ENCODE results near the gene EYS. TPM values are rescaled to one million over a fixed set of nuclear protein-coding genes. Genes with fewer than 3 reads are reported as not detected.

Gene EYS
- total and polyA plus RNA-seq, 2 of the 8 experiments (the other 6 are each of a cell fraction or from before 2014, with no cell fraction given) = 0.05 to 0.13 TPM

GRCh38 chr6:64874776-64875175 is 832.2 kb downstream of the EYS start:
- CTCF ChIA-PET (ENCODE audit: partially characterized antibody) = no interaction called here
- no peak for FAIRE-seq
- H2BK20ac ChIP-seq (ENCODE audit: low read length) = no peak overlapping the region
- TF ChIP-seq SIRT6 (IDR thresholded peaks at IDR 0.05; ENCODE audit: low read length) (no peak), SIN3A (conservative IDR thresholded peaks at IDR 0.05 in 1 of 2, IDR thresholded peaks at IDR 0.05 in 1 of 2; ENCODE audit: low read depth in 1 of 2, low read length in 2 of 2) (no peak), RFX5 (IDR thresholded peaks at IDR 0.05; ENCODE audit: borderline replicate concordance, low read depth, low read length) (no peak), SP4 (IDR thresholded peaks at IDR 0.05; ENCODE audit: low read length) (no peak), SIX5 (IDR thresholded peaks at IDR 0.05; ENCODE audit: low read depth, low read length) (no peak), BRCA1 (IDR thresholded peaks at IDR 0.05; ENCODE audit: low read depth, low read length) (no peak), TBP (IDR thresholded peaks at IDR 0.05; ENCODE audit: low read depth, low read length) (no peak), ZNF274 (IDR thresholded peaks at IDR 0.05; ENCODE audit: borderline replicate concordance, extremely low read depth, low read length) (no peak), KDM1A (IDR thresholded peaks at IDR 0.05; ENCODE audit: borderline replicate concordance, low read length) (no peak), CBX8 (IDR thresholded peaks at IDR 0.05; ENCODE audit: borderline replicate concordance, low read depth, low read length) (no peak), JUND (IDR thresholded peaks at IDR 0.05; ENCODE audit: low read length) (no peak), SP2 (IDR thresholded peaks at IDR 0.05; ENCODE audit: low read length) (no peak), GABPA (IDR thresholded peaks at IDR 0.05; ENCODE audit: borderline replicate concordance, insufficient read depth, low read length) (no peak), CHD2 (IDR thresholded peaks at IDR 0.05; ENCODE audit: low read length) (no peak), TCF12 (IDR thresholded peaks at IDR 0.05; ENCODE audit: low read depth, low read length) (no peak), SAP30 (IDR thresholded peaks at IDR 0.05; ENCODE audit: insufficient read depth, insufficient replicate concordance, low read length) (no peak), POLR2A (IDR thresholded peaks at IDR 0.05; ENCODE audit: control extremely low read depth in 1 of 2, low read depth in 2 of 2, low read length in 2 of 2) (no peak)

More at GRCh38 chr6:64874776-64875175, 832.2 kb downstream of the EYS start:
- Histone ChIP-seq H3K79me1 (ENCODE audit: low read depth, low read length) (no peaks in the 10 kb centered on the region), H4K91ac (replicated peaks; ENCODE audit: insufficient read length, low read length) (no peak overlapping the region), H2BK15ac (ENCODE audit: low read length) (no peak overlapping the region), H2AK5ac (ENCODE audit: low read depth, low read length) (no peak overlapping the region), H4K5ac (ENCODE audit: insufficient read length, low read depth, low read length) (no peak overlapping the region), H3K14ac (ENCODE audit: insufficient read length) (no peak overlapping the region), H2BK12ac (ENCODE audit: low read depth, low read length) (no peak overlapping the region), H3K79me2 (ENCODE audit: control insufficient read depth in 1 of 2, insufficient read depth in 2 of 2, low read length in 2 of 2) (no peaks in the 10 kb centered on the region), H2BK120ac (replicated peaks; ENCODE audit: low read depth, low read length) (no peak overlapping the region), H3K4ac (replicated peaks; ENCODE audit: insufficient read length, low read depth, low read length) (no peak overlapping the region), H3K18ac (ENCODE audit: extremely low read depth, low read length) (no peak overlapping the region), H3K9ac (replicated peaks in 1 of 4; ENCODE audit: extremely low read depth in 1 of 4, low read depth in 3 of 4, low read length in 3 of 4) (no peak overlapping the region), H3K36me3 (ENCODE audit: control insufficient read depth in 2 of 4, insufficient read depth in 4 of 4, low read length in 3 of 4) (no peaks in the 10 kb centered on the region), H4K8ac (ENCODE audit: extremely low read depth, insufficient read depth, low read length) (no peak overlapping the region), H3K27ac (ENCODE audit: low read depth, low read length) (no peak overlapping the region), H3K23ac (ENCODE audit: insufficient read length) (no peak overlapping the region), H3K9me3 (ENCODE audit: insufficient read depth in 2 of 2, low read depth in 1 of 2, low read length in 1 of 2) (no peaks in the 10 kb centered on the region), H3K4me2 (ENCODE audit: insufficient read depth in 1 of 2, low read depth in 2 of 2, low read length in 2 of 2) (no peak overlapping the region), H3K23me2 (ENCODE audit: low read depth, low read length) (no peaks in the 10 kb centered on the region), H3K4me1 (replicated peaks in 1 of 4; ENCODE audit: control insufficient read depth in 3 of 4, insufficient read depth in 4 of 4, low read length in 3 of 4) (no peaks in the 10 kb centered on the region), H2BK5ac (ENCODE audit: low read depth, low read length) (no peak overlapping the region), H2AFZ (ENCODE audit: low read length) (0 out of 2 replicates have a peak overlapping the region, but pooled peaks have one; percentile 58), H4K20me1 (replicated peaks in 1 of 2; ENCODE audit: control insufficient read depth in 1 of 2, insufficient read depth in 2 of 2, low read length in 2 of 2) (no peaks in the 10 kb centered on the region), H3K56ac (replicated peaks; ENCODE audit: insufficient read length, low read depth, low read length) (no peak overlapping the region), H3K4me3 (ENCODE audit: extremely low read depth in 1 of 4, insufficient read depth in 2 of 4, low read depth in 3 of 4, low read length in 4 of 4) (no peak overlapping the region), H3K27me3 (replicated peaks in 1 of 4; ENCODE audit: control insufficient read depth in 3 of 4, extremely low read depth in 1 of 4, insufficient read depth in 3 of 4, low read length in 3 of 4) (no peaks in the 10 kb centered on the region)
- WGBS, 2 experiments (ENCODE audit: extremely low coverage in 1 of 2, insufficient coverage in 1 of 2, insufficient read length in 1 of 2, insufficient replicate concordance in 2 of 2, low coverage in 1 of 2, low lambda C conversion rate in 2 of 2, missing lambda C conversion rate in 1 of 2) = 79% methylated on average over 3 of the region's 3 CpGs; no CpG with 5 or more reads in 1 of the 2 experiments
- POLR2A ChIA-PET (ENCODE audit: partially characterized antibody) = no interaction called here
- DNase-seq (ENCODE audit: low read depth in 1 of 2, low spot score in 2 of 2) = no peak

All from H1 (cell line).